ENCODE results near the gene CRYBG1.
A peak's percentile ranks its signal among the peaks of the same experiment; 100 is the strongest.

The CRYBG1 gene

DNA sequence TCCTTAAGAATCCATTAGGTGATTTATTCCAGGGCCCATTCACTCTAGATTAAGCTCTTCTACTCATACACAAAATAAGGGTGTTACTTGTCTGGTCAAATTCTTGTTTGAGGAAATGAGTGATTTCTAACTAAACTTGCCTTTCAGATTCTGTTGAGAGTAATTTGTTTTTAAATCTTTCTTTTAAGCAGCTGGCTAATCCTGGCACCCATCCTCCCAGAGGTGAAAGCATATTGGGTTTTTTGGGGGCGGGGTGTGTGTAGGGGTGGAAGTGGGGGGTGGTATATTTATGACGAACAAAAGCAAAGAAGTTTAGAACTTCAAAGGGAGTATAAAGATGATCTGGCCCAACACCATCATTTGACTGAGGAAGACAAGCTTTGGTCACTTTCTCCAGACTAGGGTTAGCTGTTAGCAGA, 174.1 kb downstream of the CRYBG1 start:
- no peak overlapping the region for H3K4me3 ChIP-seq (ENCODE audit: low read depth, low read length)
- TF ChIP-seq, protein P1, sequence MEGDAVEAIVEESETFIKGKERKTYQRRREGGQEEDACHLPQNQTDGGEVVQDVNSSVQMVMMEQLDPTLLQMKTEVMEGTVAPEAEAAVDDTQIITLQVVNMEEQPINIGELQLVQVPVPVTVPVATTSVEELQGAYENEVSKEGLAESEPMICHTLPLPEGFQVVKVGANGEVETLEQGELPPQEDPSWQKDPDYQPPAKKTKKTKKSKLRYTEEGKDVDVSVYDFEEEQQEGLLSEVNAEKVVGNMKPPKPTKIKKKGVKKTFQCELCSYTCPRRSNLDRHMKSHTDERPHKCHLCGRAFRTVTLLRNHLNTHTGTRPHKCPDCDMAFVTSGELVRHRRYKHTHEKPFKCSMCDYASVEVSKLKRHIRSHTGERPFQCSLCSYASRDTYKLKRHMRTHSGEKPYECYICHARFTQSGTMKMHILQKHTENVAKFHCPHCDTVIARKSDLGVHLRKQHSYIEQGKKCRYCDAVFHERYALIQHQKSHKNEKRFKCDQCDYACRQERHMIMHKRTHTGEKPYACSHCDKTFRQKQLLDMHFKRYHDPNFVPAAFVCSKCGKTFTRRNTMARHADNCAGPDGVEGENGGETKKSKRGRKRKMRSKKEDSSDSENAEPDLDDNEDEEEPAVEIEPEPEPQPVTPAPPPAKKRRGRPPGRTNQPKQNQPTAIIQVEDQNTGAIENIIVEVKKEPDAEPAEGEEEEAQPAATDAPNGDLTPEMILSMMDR (IDR thresholded peaks at IDR 0.05; ENCODE audit: insufficient read depth, low read depth, low read length, missing control alignments): no peak
- peak; percentile 34 for DNase-seq (ENCODE audit: low read depth)

DNA sequence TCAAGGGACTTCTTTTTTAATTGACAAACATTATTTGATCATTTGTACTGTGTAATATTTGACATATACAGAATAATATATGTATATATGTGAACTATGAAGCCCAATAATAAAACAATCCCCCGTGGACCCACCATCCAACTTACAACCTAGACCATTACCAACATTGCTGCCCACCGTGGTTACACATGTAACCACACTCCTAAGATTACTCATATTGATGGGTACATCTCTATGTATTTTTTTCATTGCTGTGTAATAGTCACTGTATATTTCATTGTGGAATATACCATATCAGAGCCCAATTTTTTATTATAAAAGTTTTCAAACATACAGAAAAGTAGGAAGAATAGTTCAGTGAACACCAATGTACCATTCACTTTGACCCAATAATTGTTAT, 174.5 kb downstream of the CRYBG1 start:
- TF ChIP-seq, protein P1 (IDR thresholded peaks at IDR 0.05; ENCODE audit: insufficient read depth, low read depth, low read length, missing control alignments): no peak
- H3K4me3 ChIP-seq (ENCODE audit: low read depth, low read length): no peak overlapping the region
- no peak for DNase-seq (ENCODE audit: low read depth)

DNA sequence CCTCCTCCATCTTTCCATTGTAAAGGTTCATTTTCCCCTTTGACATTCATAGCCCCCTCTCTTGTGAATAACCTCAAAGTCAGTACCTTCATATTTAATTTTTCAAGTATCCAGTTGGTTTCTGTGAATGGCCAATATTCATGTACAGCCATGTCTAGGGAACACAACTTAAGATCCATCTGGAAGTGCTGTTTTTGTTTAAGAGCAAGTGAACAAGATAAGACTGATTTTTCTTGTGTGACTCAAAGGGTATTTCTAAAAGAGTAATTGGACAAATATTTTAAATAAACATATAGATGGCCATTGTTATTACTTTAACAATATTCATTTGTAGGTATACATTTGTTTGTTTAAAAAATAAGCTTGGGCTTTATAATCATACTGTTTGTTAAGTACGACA, 175.8 kb downstream of the CRYBG1 start:
- TF ChIP-seq, protein P1 (IDR thresholded peaks at IDR 0.05; ENCODE audit: insufficient read depth, low read depth, low read length, missing control alignments): no peak

DNA sequence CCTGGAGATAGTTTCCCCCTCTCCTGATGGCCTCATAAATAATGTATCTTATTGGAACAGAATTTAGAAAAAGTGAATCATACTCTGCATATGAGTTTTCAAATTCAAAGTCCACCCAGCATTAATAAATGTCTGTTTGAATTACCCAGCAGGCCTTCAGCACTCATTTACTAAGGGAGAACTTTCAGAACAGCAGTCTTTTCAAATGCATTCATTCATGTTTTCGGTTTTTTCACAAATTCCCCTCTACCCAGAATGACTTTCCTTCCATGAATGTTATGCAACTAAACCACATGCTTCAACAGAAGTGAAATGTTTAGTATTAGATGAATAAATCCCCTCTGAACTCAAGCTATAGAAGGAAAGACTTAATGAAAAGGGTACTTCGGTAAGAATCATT, 176.3 kb downstream of the CRYBG1 start:
- H3K4me3 ChIP-seq (ENCODE audit: low read depth, low read length): no peak overlapping the region
- DNase-seq (ENCODE audit: low read depth): no peak
- TF ChIP-seq, protein P1 (IDR thresholded peaks at IDR 0.05; ENCODE audit: insufficient read depth, low read depth, low read length, missing control alignments): no peak

More for the DNA sequence above, 175.8 kb downstream of the CRYBG1 start:
- no peak for DNase-seq (ENCODE audit: low read depth)
- H3K4me3 ChIP-seq (ENCODE audit: low read depth, low read length): no peak overlapping the region

DNA sequence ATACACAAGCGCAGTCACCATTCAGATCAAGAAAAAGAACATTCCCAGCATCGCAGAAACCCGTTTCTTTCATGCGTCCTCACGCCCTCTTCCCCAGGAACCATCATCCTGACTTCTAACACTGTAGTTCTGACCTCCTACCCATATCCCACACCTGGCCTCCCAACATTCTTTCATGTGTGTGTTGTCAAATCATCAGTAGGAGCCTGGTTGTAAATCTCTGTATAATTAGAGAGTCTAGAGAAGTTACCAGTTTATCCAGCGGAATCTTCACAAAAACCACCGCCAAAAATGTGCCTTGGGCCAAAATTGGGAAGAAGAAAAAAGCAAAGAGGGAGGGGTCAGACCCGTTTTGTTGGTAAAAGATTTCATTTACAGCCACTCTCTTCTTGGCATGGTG, 177.1 kb downstream of the CRYBG1 start:
- DNase-seq (ENCODE audit: low read depth): no peak
- no peak overlapping the region for H3K4me3 ChIP-seq (ENCODE audit: low read depth, low read length)
- TF ChIP-seq, protein P1 (IDR thresholded peaks at IDR 0.05; ENCODE audit: insufficient read depth, low read depth, low read length, missing control alignments): no peak

DNA sequence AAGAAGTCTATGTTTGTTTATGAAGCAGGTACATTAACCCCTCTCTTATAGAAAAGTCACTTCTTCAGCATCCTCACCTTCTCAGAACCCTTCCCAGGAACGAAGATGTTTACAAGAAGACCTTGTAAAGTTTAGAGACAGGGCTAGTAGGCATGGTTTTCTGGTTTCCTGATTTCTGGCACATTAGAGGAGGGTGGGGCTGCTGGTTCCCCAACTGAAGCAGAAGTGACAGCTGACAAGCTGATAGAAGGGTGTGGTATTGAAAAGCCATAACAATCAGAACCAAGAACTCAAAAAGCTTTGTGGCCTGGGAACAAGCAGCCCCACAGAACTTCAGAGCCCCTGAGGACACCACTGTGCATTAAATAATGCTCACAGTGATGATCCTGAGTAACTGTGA, 177.6 kb downstream of the CRYBG1 start:
- no peak for DNase-seq (ENCODE audit: low read depth)
- TF ChIP-seq, protein P1 (IDR thresholded peaks at IDR 0.05; ENCODE audit: insufficient read depth, low read depth, low read length, missing control alignments): no peak
- H3K4me3 ChIP-seq (ENCODE audit: low read depth, low read length): no peak overlapping the region

DNA sequence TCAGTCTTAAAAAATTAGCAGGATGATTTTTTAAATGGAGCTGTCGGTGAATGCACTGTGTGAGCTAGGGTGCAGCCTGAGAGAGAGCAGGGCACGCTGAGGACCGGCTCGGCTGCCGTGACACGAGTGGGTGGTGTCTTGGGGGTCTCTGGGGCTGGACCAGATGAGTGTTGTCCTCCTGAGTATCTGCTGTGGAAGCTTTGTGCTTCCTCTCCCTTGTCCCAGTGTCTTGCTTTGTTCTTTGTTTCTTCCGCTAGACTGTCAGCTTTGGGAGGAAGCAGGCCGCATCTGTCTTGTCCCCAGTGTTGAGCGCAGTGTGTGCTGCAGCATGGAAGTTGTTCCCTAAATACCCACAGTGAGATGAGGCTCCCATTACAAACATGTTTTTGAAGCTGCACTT, 179.4 kb downstream of the CRYBG1 start:
- TF ChIP-seq, protein P1 (IDR thresholded peaks at IDR 0.05; ENCODE audit: insufficient read depth, low read depth, low read length, missing control alignments): no peak
- no peak for DNase-seq (ENCODE audit: low read depth)
- no peak overlapping the region for H3K4me3 ChIP-seq (ENCODE audit: low read depth, low read length)

All from GM12865 (cell line).